Fibroblast of villous mesenchyme (primary cell): ENCODE data around the gene AKAIN1. TPM values are rescaled to one million over a fixed set of nuclear protein-coding genes. Genes with fewer than 3 reads are reported as not detected.

Experiments
- DNase-seq: peaks from one replicate; pipeline ENCODE4 v3.0.0-alpha.2; 2010; ENCODE audit warnings: low read depth
- H3K4me3 ChIP-seq: 2 replicates; pipeline ENCODE4 v1.5.1; 2011; ENCODE audit warnings: low read depth, mild to moderate bottlenecking, low read length
- CTCF ChIP-seq: IDR thresholded peaks from 2 replicates; pipeline ENCODE4 v1.5.1; 2012; ENCODE audit warnings: low read depth, mild to moderate bottlenecking, low read length; ENCODE audit not compliant: insufficient read depth
- total RNA-seq: library from RNA; depleted of rRNA; stranded (reverse); fragments of >200 nt; gene quantifications from 2 replicates; pipeline ENCODE4 v1.2.3, GENCODE V29; 2012

The AKAIN1 gene
- total RNA-seq, 1 donor: not detected

GRCh38 chr18:5164903-5165302 lies 32.2 kb downstream of the AKAIN1 start:
- TF ChIP-seq CTCF: no peak
- DNase-seq: no peak
- no peak overlapping the region for H3K4me3 ChIP-seq

GRCh38 chr18:5162111-5162510 lies 34.9 kb downstream of the AKAIN1 start:
- DNase-seq: no peak
- no peak for TF ChIP-seq CTCF
- no peak overlapping the region for H3K4me3 ChIP-seq

GRCh38 chr18:5159080-5159479 lies 38.0 kb downstream of the AKAIN1 start:
- DNase-seq: no peak
- TF ChIP-seq CTCF: no peak
- no peak overlapping the region for H3K4me3 ChIP-seq

- no peak for DNase-seq
- H3K4me3 ChIP-seq: no peak overlapping the region
- TF ChIP-seq CTCF: no peak
These were observed 38.5 kb downstream of the AKAIN1 start for GRCh38 chr18:5158587-5158986.

GRCh38 chr18:5158172-5158571 lies 38.9 kb downstream of the AKAIN1 start:
- DNase-seq: no peak
- H3K4me3 ChIP-seq: no peak overlapping the region
- TF ChIP-seq CTCF: no peak

- no peak overlapping the region for H3K4me3 ChIP-seq
- DNase-seq: no peak
- TF ChIP-seq CTCF: no peak
These were observed 41.2 kb downstream of the AKAIN1 start for GRCh38 chr18:5155907-5156287.

GRCh38 chr18:5155218-5155906 lies 41.7 kb downstream of the AKAIN1 start:
- no peak for TF ChIP-seq CTCF
- H3K4me3 ChIP-seq: no peak overlapping the region
- no peak for DNase-seq
